K562 (cell line): Measurements from ENCODE around the gene CLIP4. TPM values are rescaled to one million over a fixed set of nuclear protein-coding genes. Genes with fewer than 3 reads are reported as not detected.

Source experiments
- ATAC-seq: fragments of 200-7000 bp; cut with Tn5 transposase; 3 replicates; pipeline ENCODE4 v1.9.1; 2020; ENCODE audit warnings: moderate library complexity
- BruUV-seq: library from RNA; stranded (reverse); fragments of 400-500 nt; replicated peaks from 2 replicates; lab custom pipeline; 2021; lab: Mats Ljungman, UMichigan
- CTCF ChIA-PET: fragments of 300-600 bp; formaldehyde crosslinking; extraction: SDS; loops from one replicate; lab custom pipeline; 2021; ENCODE audit warnings: low intra/inter-chr PET ratio; lab: Yijun Ruan, JAX
- POLR2A ChIA-PET: fragments of 300-600, 350-650 bp; sonication (Branson Sonifier 250); formaldehyde crosslinking; extraction: SDS; loops from one replicate; lab custom pipeline; 2021; ENCODE audit warnings: antibody characterized with exemption, inconsistent platforms; lab: Yijun Ruan, JAX
- DNase-seq, 4 experiments: peaks; one replicate each; pipeline versions ENCODE4 v3.0.0 to v3.0.0-alpha.2; 2011 to 2018; ENCODE audit warnings: low spot score in 3 of 4, mixed read lengths in 3 of 4; ENCODE audit errors: extremely low read depth in 1 of 4
- FAIRE-seq: peaks from 2 replicates; lab custom pipeline; 2011; peaks lifted over from hg19 to GRCh38; lab: Jason Lieb, UNC
- H2AFZ ChIP-seq: 2 replicates; pipeline ENCODE4 v1.6.0; 2011; ENCODE audit warnings: low read depth, low read length, control low read depth, inconsistent platforms
- H3K27ac ChIP-seq: fragments of 200-600 bp; 3 replicates; pipeline ENCODE4 v1.8.0; 2011; ENCODE audit warnings: low read depth, mild to moderate bottlenecking, control low read depth, inconsistent platforms, low read length, moderate library complexity, mixed read lengths; ENCODE audit errors: extremely low read depth
- H3K27me3 ChIP-seq, 2 experiments: fragments of 300-600 bp in 1 of 2; 2 replicates in 1 of 2; 3 replicates in 1 of 2; pipeline versions ENCODE4 v1.6.0 to v1.8.0; 2011; ENCODE audit warnings: inconsistent platforms in 2 of 2, low read length in 2 of 2, mild to moderate bottlenecking in 1 of 2, mixed read lengths in 1 of 2, moderate library complexity in 1 of 2; ENCODE audit not compliant: control insufficient read depth in 2 of 2, insufficient read depth in 2 of 2
- H3K36me3 ChIP-seq: fragments of 300-600 bp; 3 replicates; pipeline ENCODE4 v1.8.0; 2011; ENCODE audit warnings: mild to moderate bottlenecking, low read length, inconsistent platforms; ENCODE audit not compliant: control insufficient read depth, insufficient read depth
- H3K4me1 ChIP-seq, 2 experiments: fragments of 200-600 bp in 1 of 2; replicated peaks in 1 of 2; 2 replicates in 1 of 2; 3 replicates in 1 of 2; pipeline versions ENCODE4 v1.5.1 to v1.8.0; 2011; ENCODE audit warnings: inconsistent platforms in 2 of 2, low read length in 2 of 2, mild to moderate bottlenecking in 1 of 2, mixed read lengths in 1 of 2, moderate library complexity in 1 of 2; ENCODE audit not compliant: control insufficient read depth in 2 of 2, insufficient read depth in 2 of 2
- H3K4me2 ChIP-seq: 2 replicates; pipeline ENCODE4 v1.6.1; 2011; ENCODE audit warnings: low read length, control low read depth, inconsistent platforms, mixed read lengths; ENCODE audit not compliant: insufficient read depth
- H3K4me3 ChIP-seq: fragments of 200-600 bp; sonication (generic), shearing (Covaris generic); 2 replicates; pipeline ENCODE4 v1.5.1; 2016; ENCODE audit warnings: control low read depth, inconsistent platforms
- H3K79me2 ChIP-seq: fragments of 200-600 bp; 3 replicates; pipeline ENCODE4 v1.8.0; 2011; ENCODE audit warnings: low read length, inconsistent platforms; ENCODE audit not compliant: control insufficient read depth, insufficient read depth
- H3K9ac ChIP-seq, 2 experiments: 2 replicates each; pipeline versions ENCODE4 v1.6.0 to v1.6.1; 2011; ENCODE audit warnings: low read depth in 2 of 2, low read length in 2 of 2, control low read depth in 1 of 2, inconsistent platforms in 1 of 2, mild to moderate bottlenecking in 1 of 2, mixed read lengths in 1 of 2; ENCODE audit not compliant: insufficient read depth in 1 of 2
- H3K9me1 ChIP-seq: one replicate; pipeline ENCODE4 v1.6.0; 2011; ENCODE audit warnings: inconsistent platforms, mild to moderate bottlenecking, low read length, moderate library complexity; ENCODE audit not compliant: control insufficient read depth, insufficient read depth
- H3K9me3 ChIP-seq: replicated peaks from 2 replicates; pipeline ENCODE4 v1.5.1; 2011; ENCODE audit warnings: low read depth, low read length, inconsistent platforms; ENCODE audit not compliant: control insufficient read depth, insufficient read depth
- H4K20me1 ChIP-seq: replicated peaks from 2 replicates; pipeline ENCODE4 v1.6.1; 2011; ENCODE audit warnings: low read length, inconsistent platforms, mixed read lengths; ENCODE audit not compliant: control insufficient read depth, insufficient read depth
- CAMTA2 ChIP-seq: fragments of 250-450 bp; sonication (Bioruptor Pico); conservative IDR thresholded peaks from 2 replicates; pipeline ENCODE4 v1.5.1; 2022
- CEBPB ChIP-seq: fragments of 450-650 bp; IDR thresholded peaks from 2 replicates; pipeline ENCODE4 v1.6.1; 2016; ENCODE audit warnings: missing genetic modification characterization, missing compliant biosample characterization
- HLTF ChIP-seq: fragments of 450-650 bp; IDR thresholded peaks from 2 replicates; pipeline ENCODE4 v1.6.1; 2016
- KDM5B ChIP-seq: fragments of 200-600 bp; sonication (generic); IDR thresholded peaks from 2 replicates; pipeline ENCODE4 v1.6.1; 2012; ENCODE audit warnings: low read depth, mild to moderate bottlenecking, moderate library complexity, low read length, control low read depth, inconsistent platforms; ENCODE audit not compliant: insufficient replicate concordance
- RAD51 ChIP-seq: fragments of 450-650 bp; IDR thresholded peaks from 2 replicates; pipeline ENCODE4 v1.7.1; 2016; ENCODE audit warnings: low read depth, mild to moderate bottlenecking, borderline replicate concordance
- TFE3 ChIP-seq: fragments of 450-650 bp; formaldehyde crosslinking; IDR thresholded peaks from 2 replicates; pipeline ENCODE4 v1.4.0; 2020; ENCODE audit warnings: mild to moderate bottlenecking, mixed read lengths
- USF2 ChIP-seq: sonication (generic); formaldehyde crosslinking; IDR thresholded peaks from 2 replicates; pipeline ENCODE4 v1.5.0; 2020; ENCODE audit warnings: missing genetic modification reagents
- ZNF263 ChIP-seq: sonication (generic); formaldehyde crosslinking; IDR thresholded peaks from 2 replicates; pipeline ENCODE4 v1.8.0; 2022; ENCODE audit warnings: mild to moderate bottlenecking, missing genetic modification reagents, borderline replicate concordance
- WGBS: fragments of 100-300 bp; shearing (Covaris generic); methylation state at CpG from one replicate; pipeline ENCODE4 v1.1.6; 2016; ENCODE audit warnings: low coverage, mixed read lengths; ENCODE audit not compliant: insufficient coverage; ENCODE audit errors: missing lambda C conversion rate; 5-methylcytosine and 5-hydroxymethylcytosine counted together
- in situ Hi-C: fragments of 300-500 bp; cut with MboI; formaldehyde crosslinking; loops from 4 replicates; pipeline ENCODE4 v1.15.0; 2018; ENCODE audit warnings: inconsistent platforms, mixed read lengths
- intact Hi-C: fragments of 100-400 bp; cut with micrococcal nuclease; formaldehyde crosslinking; loops from 2 replicates; pipeline ENCODE4 v1.14.2; 2022
- polyA plus RNA-seq, 8 experiments: library from polyadenylated mRNA; depleted of rRNA in 4 of 8; stranded (reverse) in 5 of 8; unstranded in 3 of 8; fragments of >200 nt; fragmentation: Nextera tagmentation in 2 of 8; fragmentation: Illumina TruSeq in 1 of 8; extraction: Ambion mirVana in 2 of 8; extraction: Trizol in 1 of 8; gene quantifications; 2 replicates each; pipeline versions ENCODE4 v1.2.1 to v1.2.3, GENCODE V29; 2011 to 2014; ENCODE audit warnings: inconsistent platforms in 1 of 8, missing spikeins in 1 of 8
- total RNA-seq, 7 experiments: library from RNA; depleted of rRNA in 6 of 7; stranded (reverse); fragments of >200 nt in 6 of 7; fragmentation: Illumina TruSeq in 2 of 7; extraction: Trizol in 2 of 7; gene quantifications; 2 replicates each; pipeline versions ENCODE4 v1.2.1 to v1.2.3, GENCODE V29; 2011 to 2021; ENCODE audit warnings: low replicate concordance in 1 of 7

The CLIP4 gene
- total and polyA plus RNA-seq, 9 of the 15 experiments (the other 6 are each of a cell fraction or from before 2014, with no cell fraction given) = 0.03 to 0.38 (median 0.13) TPM; not detected in 5

GRCh38 chr2:29115797-29116781, 874 bp downstream of the CLIP4 start:
- H3K27ac ChIP-seq = no peak overlapping the region
- peaks cover 5 to 6% of the 10 kb centered on the region in 2 experiments; a peak in 3 of 5 replicates for H3K4me1 ChIP-seq
- peaks cover 19 to 29% of the 10 kb centered on the region in 2 experiments for H3K27me3 ChIP-seq
- in situ Hi-C loops = no loop called here
- ChIA-PET CTCF (no interaction called here), POLR2A (interaction anchor here (1.0 to 2.7 kb wide), 2 partner anchors 14 to 73 kb away, joined by 3 to 10 read pairs; no protein-coding TSS in a partner anchor)
- ATAC-seq = no peak
- no peak for FAIRE-seq
- no peak overlapping the region for H3K4me3 ChIP-seq
- H3K4me2 ChIP-seq = peak overlapping the region; percentile 15; the same call in 1 of the 2 replicates
- no peaks in the 10 kb centered on the region for H3K79me2 ChIP-seq
- H3K9me3 ChIP-seq = no peaks in the 10 kb centered on the region
- no peak overlapping the region for H3K9ac ChIP-seq
- peak; percentile 68 for TF ChIP-seq USF2 (CRISPR knock-in tag)
- TF ChIP-seq CEBPB (tag) = 0 out of 2 replicates have a peak, but pooled peaks have one; percentile 17
- TF ChIP-seq KDM5B = no peak
- TF ChIP-seq RAD51 = peak; percentile 55
- TF ChIP-seq ZNF263 (CRISPR knock-in tag) = no peak
- TF ChIP-seq CAMTA2 (CRISPR knock-in tag) = no peak
- TF ChIP-seq HLTF = no peak
- TF ChIP-seq TFE3 (CRISPR knock-in tag) = peak; percentile 47; the same call in 1 of the 2 replicates
- TF ChIP-seq, all 486 proteins: peak for 4
- no peaks in the 10 kb centered on the region for H4K20me1 ChIP-seq
- H3K36me3 ChIP-seq = no peaks in the 10 kb centered on the region
- H2AFZ ChIP-seq = no peak overlapping the region
- no TSS peak for BruUV-seq
- H3K9me1 ChIP-seq = no peaks in the 10 kb centered on the region
- 28% methylated on average over 28 of the region's 53 CpGs for WGBS
- intact Hi-C loops = no loop called here
- no peak for DNase-seq
